ENCODE measurements around the gene ECSCR.
A peak's percentile ranks its signal among the peaks of the same experiment; 100 is the strongest.

Gene ECSCR

GRCh38 chr5:139474890-139475791, 12.6 kb upstream of the ECSCR start:
- no peak for DNase-seq
- no peak for TF ChIP-seq CTCF (IDR thresholded peaks at IDR 0.05)
- no peaks in the 10 kb centered on the region for H3K27me3 Mint-ChIP-seq (ENCODE audit: low read depth, poor library complexity)

GRCh38 chr5:139473565-139473964, 11.0 kb upstream of the ECSCR start:
- peak overlapping the region; percentile 67 for H3K4me3 Mint-ChIP-seq
- no peak for DNase-seq
- H3K4me1 Mint-ChIP-seq = peaks cover 61% of the 10 kb centered on the region
- no peaks in the 10 kb centered on the region for H3K36me3 Mint-ChIP-seq (ENCODE audit: low read depth)
- H3K27ac Mint-ChIP-seq = peak overlapping the region; percentile 99
- no peak for TF ChIP-seq CTCF (IDR thresholded peaks at IDR 0.05)
- no peaks in the 10 kb centered on the region for H3K9me3 Mint-ChIP-seq
- H3K27me3 Mint-ChIP-seq (ENCODE audit: low read depth, poor library complexity) = no peaks in the 10 kb centered on the region

More at GRCh38 chr5:139474890-139475791, 12.6 kb upstream of the ECSCR start:
- no peaks in the 10 kb centered on the region for H3K9me3 Mint-ChIP-seq
- no peak overlapping the region for H3K4me3 Mint-ChIP-seq
- H3K36me3 Mint-ChIP-seq (ENCODE audit: low read depth) = no peaks in the 10 kb centered on the region
- H3K27ac Mint-ChIP-seq = peak overlapping the region; percentile 40
- H3K4me1 Mint-ChIP-seq = peaks cover 58% of the 10 kb centered on the region

DNA sequence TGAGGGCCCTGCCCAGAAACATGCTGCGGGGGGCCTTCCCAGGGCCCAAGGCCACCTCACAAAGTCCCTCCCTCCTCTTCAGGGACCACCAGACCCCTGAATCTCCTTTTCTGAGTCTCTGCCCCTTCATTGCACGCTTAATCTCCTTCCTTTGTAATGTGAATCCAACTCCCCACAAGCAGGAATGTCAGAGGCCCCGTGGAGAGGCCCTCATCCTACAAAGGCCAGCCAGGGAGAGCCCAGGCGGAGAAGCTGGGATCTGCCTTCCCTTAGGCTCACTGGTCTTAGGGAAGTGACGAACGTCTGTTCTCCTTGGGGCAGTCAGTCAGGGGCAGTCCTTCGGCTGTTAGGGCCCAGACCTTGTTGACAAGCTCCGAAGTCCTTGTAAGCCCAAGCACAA, 10.6 kb upstream of the ECSCR start:
- no peak for TF ChIP-seq CTCF (IDR thresholded peaks at IDR 0.05)
- peaks cover 61% of the 10 kb centered on the region for H3K4me1 Mint-ChIP-seq

GRCh38 chr5:139472386-139473030, 10.0 kb upstream of the ECSCR start:
- no peaks in the 10 kb centered on the region for H3K36me3 Mint-ChIP-seq (ENCODE audit: low read depth)
- no peaks in the 10 kb centered on the region for H3K9me3 Mint-ChIP-seq
- H3K4me3 Mint-ChIP-seq = no peak overlapping the region
- TF ChIP-seq CTCF (IDR thresholded peaks at IDR 0.05) = no peak
- DNase-seq = no peak
- peaks cover 61% of the 10 kb centered on the region for H3K4me1 Mint-ChIP-seq
- peak overlapping the region; percentile 99 for H3K27ac Mint-ChIP-seq
- no peaks in the 10 kb centered on the region for H3K27me3 Mint-ChIP-seq (ENCODE audit: low read depth, poor library complexity)

More for the DNA sequence above, 10.6 kb upstream of the ECSCR start:
- H3K9me3 Mint-ChIP-seq = no peaks in the 10 kb centered on the region
- H3K4me3 Mint-ChIP-seq = peak overlapping the region; percentile 67
- peak overlapping the region; percentile 99 for H3K27ac Mint-ChIP-seq
- H3K27me3 Mint-ChIP-seq (ENCODE audit: low read depth, poor library complexity) = no peaks in the 10 kb centered on the region
- DNase-seq = peak; percentile 51
- H3K36me3 Mint-ChIP-seq (ENCODE audit: low read depth) = no peaks in the 10 kb centered on the region

GRCh38 chr5:139470821-139471300, 8.3 kb upstream of the ECSCR start, which contains the start of gene SMIM33:
SMIM33 (plus strand) TSS chr5:139471004; CDS start chr5:139471122, 118 bp downstream.
- no peak for DNase-seq
- Mint-ChIP-seq H3K27me3 (ENCODE audit: low read depth, poor library complexity) (no peaks in the 10 kb centered on the region), H3K27ac (no peak within 1 kb of the TSS), H3K4me1 (peaks cover 63% of the 10 kb centered on the region), H3K36me3 (ENCODE audit: low read depth) (no peaks in the 10 kb centered on the region), H3K9me3 (no peaks in the 10 kb centered on the region), H3K4me3 (no peak within 1 kb of the TSS)
- TF ChIP-seq CTCF (IDR thresholded peaks at IDR 0.05) = no peak
